CD14-positive monocyte (primary cell): Measurements from ENCODE around the gene ACBD6. TPM values are rescaled to one million over a fixed set of nuclear protein-coding genes. Genes with fewer than 3 reads are reported as not detected.

ENCODE experiments used
- DNase-seq, 3 donors: peaks; one replicate each; pipeline ENCODE4 v3.0.0-alpha.2; 2011 to 2022
- H2AFZ ChIP-seq: 2 replicates; pipeline ENCODE4 v1.6.0; 2012; ENCODE audit warnings: mild to moderate bottlenecking, low read depth, low read length, inconsistent platforms; ENCODE audit not compliant: insufficient read depth, poor library complexity, severe bottlenecking
- H3K27ac ChIP-seq, 2 donors: 1 replicate in 1 of 2; 2 replicates in 1 of 2; pipeline ENCODE4 v1.5.1; 2012 to 2013; ENCODE audit warnings: low read length in 2 of 2, control low read depth in 1 of 2, inconsistent platforms in 1 of 2, low read depth in 1 of 2, mild to moderate bottlenecking in 1 of 2
- H3K27me3 ChIP-seq, 2 donors: one replicate each; pipeline versions ENCODE4 v1.6.0 to v1.6.1; 2011 to 2013; ENCODE audit warnings: low read length in 2 of 2; ENCODE audit not compliant: control insufficient read depth in 2 of 2, insufficient read depth in 2 of 2
- H3K36me3 ChIP-seq, 2 donors: replicated peaks in 1 of 2; 1 replicate in 1 of 2; 2 replicates in 1 of 2; pipeline versions ENCODE4 v1.5.1 to v1.6.1; 2012 to 2013; ENCODE audit warnings: low read length in 2 of 2, control low read depth in 1 of 2, inconsistent platforms in 1 of 2, mild to moderate bottlenecking in 1 of 2; ENCODE audit not compliant: insufficient read depth in 2 of 2, control insufficient read depth in 1 of 2
- H3K4me1 ChIP-seq, 2 donors: 1 replicate in 1 of 2; 2 replicates in 1 of 2; pipeline versions ENCODE4 v1.5.1 to v1.6.1; 2012 to 2013; ENCODE audit warnings: low read length in 2 of 2, control low read depth in 1 of 2, inconsistent platforms in 1 of 2, mild to moderate bottlenecking in 1 of 2, moderate library complexity in 1 of 2; ENCODE audit not compliant: insufficient read depth in 2 of 2, control insufficient read depth in 1 of 2
- H3K4me2 ChIP-seq: replicated peaks from 2 replicates; pipeline ENCODE3; 2012; ENCODE audit warnings: low read length, moderate library complexity, mild to moderate bottlenecking; ENCODE audit not compliant: poor library complexity, severe bottlenecking; ENCODE audit errors: extremely low read depth
- H3K4me3 ChIP-seq, 3 experiments: fragments of 200-600 bp in 1 of 3; sonication (generic) in 1 of 3; replicated peaks in 1 of 3; 1 replicate in 2 of 3; 2 replicates in 1 of 3; pipeline ENCODE4 v1.5.1; 2011 to 2013; ENCODE audit warnings: low read length in 3 of 3, mild to moderate bottlenecking in 3 of 3, control low read depth in 2 of 3, low read depth in 2 of 3, inconsistent platforms in 1 of 3, moderate library complexity in 1 of 3
- H3K79me2 ChIP-seq: 2 replicates; pipeline ENCODE4 v1.6.0; 2012; ENCODE audit warnings: mild to moderate bottlenecking, control low read depth, inconsistent platforms, low read length, moderate library complexity; ENCODE audit not compliant: insufficient read depth
- H3K9ac ChIP-seq: 2 replicates; pipeline ENCODE4 v1.6.0; 2017; ENCODE audit warnings: low read length, mild to moderate bottlenecking; ENCODE audit not compliant: insufficient read depth, poor library complexity, severe bottlenecking
- H3K9me3 ChIP-seq, 2 donors: replicated peaks in 1 of 2; 1 replicate in 1 of 2; 2 replicates in 1 of 2; pipeline versions ENCODE4 v1.5.1 to v1.6.1; 2012 to 2013; ENCODE audit warnings: low read length in 2 of 2, control low read depth in 1 of 2; ENCODE audit not compliant: control insufficient read depth in 1 of 2, insufficient read depth in 1 of 2
- H4K20me1 ChIP-seq: 2 replicates; pipeline ENCODE4 v1.6.0; 2012; ENCODE audit warnings: mild to moderate bottlenecking, low read length, control low read depth, moderate library complexity; ENCODE audit not compliant: insufficient read depth
- H3K27ac Mint-ChIP-seq, 7 donors: one replicate each; pipeline ENCODE4 v1.8.0; 2020; ENCODE audit warnings: mild to moderate bottlenecking in 7 of 7, mixed read lengths in 7 of 7, moderate library complexity in 6 of 7, inconsistent platforms in 2 of 7
- H3K27me3 Mint-ChIP-seq, 3 donors: one replicate each; pipeline ENCODE4 v1.8.0; 2021 to 2022; ENCODE audit warnings: low read depth in 3 of 3, mild to moderate bottlenecking in 3 of 3, mixed read lengths in 3 of 3, moderate library complexity in 3 of 3, inconsistent platforms in 1 of 3
- H3K36me3 Mint-ChIP-seq, 2 donors: one replicate each; pipeline ENCODE4 v1.8.0; 2020; ENCODE audit warnings: mixed read lengths in 2 of 2, inconsistent platforms in 1 of 2, mild to moderate bottlenecking in 1 of 2
- H3K4me1 Mint-ChIP-seq: one replicate; pipeline ENCODE4 v1.8.0; 2020; ENCODE audit warnings: mild to moderate bottlenecking, mixed read lengths
- H3K4me3 Mint-ChIP-seq, 2 donors: one replicate each; pipeline ENCODE4 v1.8.0; 2020; ENCODE audit warnings: mild to moderate bottlenecking in 2 of 2, mixed read lengths in 2 of 2, moderate library complexity in 1 of 2
- H3K9me3 Mint-ChIP-seq, 7 donors: one replicate each; pipeline ENCODE4 v1.8.0; 2020 to 2022; ENCODE audit warnings: mixed read lengths in 7 of 7, mild to moderate bottlenecking in 6 of 7, moderate library complexity in 6 of 7, inconsistent platforms in 2 of 7
- CTCF ChIP-seq: fragments of 200-600 bp; IDR thresholded peaks from one replicate; pipeline ENCODE4 v1.8.0; 2022; ENCODE audit warnings: antibody characterized with exemption, mild to moderate bottlenecking
- WGBS: methylation state at CpG from one replicate; pipeline ENCODE4 v1.1.5; 2013; ENCODE audit warnings: missing lambda C conversion rate; ENCODE audit not compliant: insufficient coverage; 5-methylcytosine and 5-hydroxymethylcytosine counted together
- intact Hi-C, 2 donors: fragments of 100-400 bp; cut with micrococcal nuclease; formaldehyde crosslinking; loops; one replicate each; pipeline versions ENCODE4 v1.15.0 to v1.15.1; 2023
- polyA plus RNA-seq, 3 donors: library from polyadenylated mRNA; depleted of rRNA in 1 of 3; unstranded in 2 of 3; stranded (reverse) in 1 of 3; fragments of 300-500 nt in 2 of 3; fragments of >200 nt in 1 of 3; fragmentation: Illumina TruSeq in 2 of 3; gene quantifications; 1 replicate in 2 of 3; 2 replicates in 1 of 3; pipeline ENCODE4 v1.2.3, GENCODE V29; 2012 to 2021

The ACBD6 gene
- polyA plus RNA-seq, 3 donors: 19.3 to 35.3 (median 19.7) TPM

GRCh38 chr1:180241716-180242544 is 260.4 kb downstream of the ACBD6 start:
- Histone ChIP-seq H3K9ac (no peak overlapping the region), H3K4me1 (peaks cover 2 to 3% of the 10 kb centered on the region in 2 donors), H2AFZ (no peak overlapping the region), H3K4me3 (no peak overlapping the region), H3K27ac (no peak overlapping the region), H3K27me3 (peaks cover 59 to 64% of the 10 kb centered on the region in 2 donors), H3K36me3 (no peaks in the 10 kb centered on the region), H3K9me3 (peaks cover 0 to 21% of the 10 kb centered on the region in 2 donors), H4K20me1 (no peaks in the 10 kb centered on the region), H3K79me2 (no peaks in the 10 kb centered on the region), H3K4me2 (no peak overlapping the region)
- DNase-seq: no peak
- no peaks in the 10 kb centered on the region for H3K36me3 Mint-ChIP-seq
- H3K9me3 Mint-ChIP-seq: peaks cover 0 to 8% (median 2%) of the 10 kb centered on the region in 7 donors
- no peak for TF ChIP-seq CTCF
- intact Hi-C loops: no loop called here
- peaks cover 68 to 69% (median 69%) of the 10 kb centered on the region in 3 donors for H3K27me3 Mint-ChIP-seq
- H3K4me3 Mint-ChIP-seq: peak overlapping the region in 1 of 2 donors; percentile 64
- H3K4me1 Mint-ChIP-seq: peaks cover 5% of the 10 kb centered on the region
- H3K27ac Mint-ChIP-seq: peak overlapping the region in 1 of 7 donors; percentile 53
- WGBS: 93% methylated on average over 5 of the region's 8 CpGs

- Histone ChIP-seq H2AFZ (no peak overlapping the region), H3K36me3 (no peaks in the 10 kb centered on the region), H3K27me3 (peaks cover 84 to 89% of the 10 kb centered on the region in 2 donors), H3K4me2 (no peak overlapping the region), H3K27ac (no peak overlapping the region), H3K4me3 (no peak overlapping the region), H3K9me3 (peaks cover 0 to 31% of the 10 kb centered on the region in 2 donors), H3K9ac (no peak overlapping the region), H3K4me1 (peaks cover 13 to 15% of the 10 kb centered on the region in 2 donors), H3K79me2 (no peaks in the 10 kb centered on the region), H4K20me1 (no peaks in the 10 kb centered on the region)
- H3K27ac Mint-ChIP-seq: peak overlapping the region in 1 of 7 donors; percentile 11
- no peak for DNase-seq
- H3K27me3 Mint-ChIP-seq: peaks cover 89 to 93% (median 91%) of the 10 kb centered on the region in 3 donors
- peak overlapping the region in 1 of 2 donors; percentile 81 for H3K4me3 Mint-ChIP-seq
- peaks cover 0 to 17% (median 6%) of the 10 kb centered on the region in 7 donors for H3K9me3 Mint-ChIP-seq
- WGBS: 10% methylated on average over 7 of the region's 10 CpGs
- H3K36me3 Mint-ChIP-seq: peaks cover 1 to 6% of the 10 kb centered on the region in 2 donors
- H3K4me1 Mint-ChIP-seq: peaks cover 22% of the 10 kb centered on the region
- intact Hi-C loops: no loop called here
- TF ChIP-seq CTCF: no peak
These were observed 263.0 kb downstream of the ACBD6 start for GRCh38 chr1:180239145-180240096.
